NCI-H2227 (cell line): Measurements from ENCODE around the gene ZMYND10.
A peak's percentile ranks its signal among the peaks of the same experiment; 100 is the strongest.

Source experiments
- DNase-seq: peaks from one replicate; lab custom pipeline; 2025; ENCODE audit not compliant: unreplicated experiment; lab: John Stamatoyannopoulos, UW

Gene ZMYND10

DNA sequence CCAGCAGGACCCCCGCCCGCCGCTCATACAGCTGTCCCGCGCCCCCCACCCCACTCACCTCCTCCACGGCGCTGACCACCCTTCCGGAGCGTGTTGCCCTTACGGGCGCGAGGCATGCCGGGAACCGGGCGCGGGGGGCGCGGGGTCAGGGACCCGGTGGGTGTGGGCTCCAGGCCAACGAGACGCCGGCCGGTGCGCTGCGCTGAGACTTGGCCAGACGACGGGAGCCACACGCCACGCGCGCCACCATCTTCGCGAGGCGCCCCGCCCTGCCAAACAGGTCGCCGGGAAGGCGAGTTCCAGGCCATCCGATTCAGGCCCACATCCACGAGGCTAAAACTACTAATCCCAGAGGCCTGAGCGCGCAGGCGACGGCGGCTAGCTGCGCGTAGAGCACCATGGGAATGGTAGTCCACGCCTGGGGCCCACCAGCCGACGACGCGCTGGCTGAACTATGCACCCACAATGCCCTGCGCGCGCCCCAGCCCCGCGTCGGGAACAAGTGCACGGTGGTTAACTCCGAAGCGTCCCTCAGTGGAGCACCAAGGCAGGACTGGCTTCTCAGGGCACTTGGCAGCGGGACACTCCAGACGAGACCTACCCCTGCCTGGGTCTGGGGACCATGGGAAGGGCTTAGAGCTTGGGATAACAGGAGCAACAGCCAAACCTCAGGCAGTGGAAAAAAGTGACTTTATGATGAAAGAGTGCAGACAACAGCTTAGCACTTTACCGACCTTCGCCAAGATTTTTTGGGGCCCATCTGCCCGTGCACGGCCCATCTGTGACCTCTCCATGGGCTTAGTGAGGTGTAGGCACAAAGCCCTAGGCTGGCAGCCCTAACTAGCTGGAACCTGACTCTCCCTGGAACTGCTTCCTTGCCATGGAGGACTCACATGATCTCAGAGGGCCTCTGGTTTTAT lies 53.1 kb downstream of the ZMYND10 start, which contains the start of gene IFRD2:
Gene IFRD2 (minus strand): TSS at position 271 of the 920 bp plus-strand sequence. CDS start 155 bp downstream, at position 116.
- peak; percentile 96 for DNase-seq
